HG03025 (cell line): ENCODE results near the gene SLC7A5.
"Not testable (repeated sequence)": the region's sequence is repeated elsewhere in the genome, so short reads cannot be mapped to it uniquely, and the experiment has no call there.

Experiments
- ATAC-seq: cut with Tn5 transposase; IDR thresholded peaks from one replicate; pipeline ENCODE4 v1.9.1; 2021; ENCODE audit warnings: mild to moderate bottlenecking, moderate library complexity; ENCODE audit not compliant: unreplicated experiment, low FRiP score

Gene SLC7A5

GRCh38 chr16:87836346-87836843 lies 32.9 kb downstream of the SLC7A5 start:
- ATAC-seq, result no peak

DNA sequence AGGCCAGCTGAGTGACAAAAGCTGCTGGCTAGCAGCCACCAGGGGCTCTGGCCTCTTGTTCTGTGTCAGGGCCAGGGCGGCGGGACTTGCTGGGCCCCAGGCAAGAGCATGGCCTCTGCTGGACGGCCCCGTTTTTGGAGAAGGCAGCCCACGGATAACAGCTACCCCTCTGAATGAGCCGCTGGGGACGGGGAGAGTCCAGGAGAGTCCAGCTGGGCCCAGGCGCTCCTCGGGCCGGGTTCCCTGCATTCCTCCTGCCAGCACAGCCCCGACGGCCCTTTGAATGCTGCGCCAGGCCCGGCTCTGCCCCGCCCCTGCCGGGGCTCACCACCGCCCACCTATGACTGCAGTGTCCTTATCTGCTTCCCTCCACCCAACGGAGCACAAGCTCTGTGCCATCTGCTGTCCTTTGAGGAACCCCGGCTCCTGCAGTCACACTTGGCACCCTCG lies 33.4 kb downstream of the SLC7A5 start:
- no peak for ATAC-seq

DNA sequence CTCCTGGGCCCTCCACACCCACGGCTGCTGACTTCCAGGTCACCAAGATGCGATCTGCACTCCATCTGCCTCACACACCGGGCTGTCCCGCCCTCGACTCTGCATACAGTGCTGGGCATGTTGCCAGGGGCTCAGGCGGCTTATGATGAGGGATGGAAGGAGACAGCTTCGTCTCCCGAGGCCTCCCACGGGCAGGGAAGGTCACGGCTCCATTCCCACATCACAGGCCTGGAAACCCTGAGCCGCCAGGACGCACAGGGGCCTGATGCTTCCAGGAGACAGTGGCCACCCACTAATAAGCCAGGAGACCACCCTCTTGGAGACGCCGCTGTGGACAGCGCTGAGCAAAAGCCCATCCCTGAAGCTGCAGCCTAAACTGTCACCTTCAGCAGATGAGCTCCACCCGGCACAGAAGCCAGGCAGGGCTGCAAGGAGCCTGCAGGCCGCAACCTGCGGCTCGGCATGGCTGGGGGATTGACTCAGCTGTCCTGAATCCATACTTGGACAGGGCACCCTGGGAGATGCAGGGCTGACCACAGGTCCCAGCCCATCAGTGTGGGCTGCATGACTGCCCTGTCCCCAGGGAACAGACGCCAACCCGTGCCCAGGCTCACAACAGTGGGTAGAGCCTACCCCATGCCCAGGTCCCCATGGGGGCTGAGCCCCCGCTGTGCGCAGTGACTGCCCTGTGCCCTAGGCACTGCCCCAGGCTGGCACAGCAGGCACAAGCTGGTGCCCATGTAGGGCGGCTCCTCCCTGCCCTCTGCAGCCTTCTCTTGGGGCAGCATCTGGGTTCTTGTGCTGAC lies 34.4 kb downstream of the SLC7A5 start:
- no peak for ATAC-seq

- ATAC-seq, result no peak
Observed at GRCh38 chr16:87834005-87834667, 35.2 kb downstream of the SLC7A5 start.

DNA sequence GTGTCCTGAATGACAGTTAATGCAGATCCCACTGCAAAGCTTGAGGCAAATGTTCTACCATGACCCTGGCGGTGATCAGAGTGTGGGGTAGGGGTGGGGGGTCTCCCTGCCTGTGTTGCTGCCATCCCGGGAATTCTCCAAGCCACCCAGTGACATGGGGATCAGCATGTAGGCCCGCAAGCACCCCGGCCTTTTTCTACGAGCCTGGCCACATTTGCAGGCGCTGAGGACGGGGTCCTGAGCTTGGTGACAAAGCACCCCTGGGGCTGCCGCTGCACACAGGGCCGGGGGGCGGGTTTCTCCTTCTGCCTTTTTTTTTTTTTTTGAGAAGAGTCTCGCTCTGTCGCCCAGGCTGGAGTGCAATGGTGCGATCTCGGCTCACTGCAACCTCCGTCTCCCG lies 35.8 kb downstream of the SLC7A5 start:
- no peak for ATAC-seq

- ATAC-seq, result no peak
Observed at GRCh38 chr16:87832741-87833502, 36.4 kb downstream of the SLC7A5 start.

DNA sequence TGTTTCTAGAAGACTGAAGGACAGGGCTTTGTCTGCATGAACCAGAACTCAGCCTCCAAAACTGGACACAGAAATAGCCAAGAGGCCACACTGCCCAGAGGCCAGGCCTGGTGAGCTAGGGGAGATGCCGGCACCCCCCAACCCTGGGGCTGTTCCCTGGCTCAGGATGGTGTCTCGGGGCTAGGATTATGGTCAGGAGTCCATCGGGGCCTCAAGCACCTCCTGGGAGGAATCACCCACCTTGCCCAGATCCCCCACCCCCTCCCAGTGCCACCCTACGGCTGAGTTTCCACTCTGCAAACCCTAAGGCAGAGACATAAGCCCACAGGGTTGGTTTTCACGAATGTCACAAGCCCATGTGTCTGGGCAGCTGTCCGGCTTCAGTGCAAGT lies 37.2 kb downstream of the SLC7A5 start:
- ATAC-seq, result no peak

GRCh38 chr16:87831421-87832136 lies 37.7 kb downstream of the SLC7A5 start:
- no peak for ATAC-seq

DNA sequence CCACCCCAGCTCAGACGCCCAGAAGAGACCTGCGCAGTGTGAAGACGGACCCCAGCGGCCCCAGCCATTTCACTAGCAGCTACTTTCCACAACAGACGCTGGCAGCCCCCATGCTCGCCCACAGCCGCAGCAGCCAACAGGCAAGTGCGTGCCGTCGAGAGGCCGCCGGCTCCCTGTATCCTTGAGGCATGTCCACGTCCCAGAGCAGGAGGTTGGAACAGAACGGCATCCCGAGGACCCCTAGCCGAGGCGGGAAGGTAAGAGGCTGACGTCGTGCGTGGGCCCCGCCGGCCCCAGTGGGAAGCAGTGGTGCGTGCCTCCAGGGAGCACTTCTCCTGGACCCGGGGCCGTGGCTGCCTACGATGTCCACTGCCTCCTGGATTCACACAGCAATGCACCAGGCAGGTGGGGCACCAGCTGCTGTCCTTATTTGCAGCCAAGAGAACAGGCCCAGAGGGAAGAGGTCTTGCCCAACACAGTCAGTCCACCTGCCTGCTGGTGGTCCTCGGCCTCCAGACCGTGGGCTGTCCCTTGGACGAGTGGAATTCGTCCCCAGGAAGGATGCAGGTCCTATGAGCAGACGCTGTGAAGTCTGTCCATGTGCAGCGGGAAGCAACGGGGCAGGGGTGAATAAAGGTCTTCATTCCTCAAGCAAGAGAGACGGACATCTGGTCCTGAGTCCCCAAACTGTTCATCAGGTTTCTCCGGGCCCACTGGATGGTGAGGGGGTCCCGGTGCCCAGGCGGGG lies 38.5 kb downstream of the SLC7A5 start:
- ATAC-seq, result no peak

DNA sequence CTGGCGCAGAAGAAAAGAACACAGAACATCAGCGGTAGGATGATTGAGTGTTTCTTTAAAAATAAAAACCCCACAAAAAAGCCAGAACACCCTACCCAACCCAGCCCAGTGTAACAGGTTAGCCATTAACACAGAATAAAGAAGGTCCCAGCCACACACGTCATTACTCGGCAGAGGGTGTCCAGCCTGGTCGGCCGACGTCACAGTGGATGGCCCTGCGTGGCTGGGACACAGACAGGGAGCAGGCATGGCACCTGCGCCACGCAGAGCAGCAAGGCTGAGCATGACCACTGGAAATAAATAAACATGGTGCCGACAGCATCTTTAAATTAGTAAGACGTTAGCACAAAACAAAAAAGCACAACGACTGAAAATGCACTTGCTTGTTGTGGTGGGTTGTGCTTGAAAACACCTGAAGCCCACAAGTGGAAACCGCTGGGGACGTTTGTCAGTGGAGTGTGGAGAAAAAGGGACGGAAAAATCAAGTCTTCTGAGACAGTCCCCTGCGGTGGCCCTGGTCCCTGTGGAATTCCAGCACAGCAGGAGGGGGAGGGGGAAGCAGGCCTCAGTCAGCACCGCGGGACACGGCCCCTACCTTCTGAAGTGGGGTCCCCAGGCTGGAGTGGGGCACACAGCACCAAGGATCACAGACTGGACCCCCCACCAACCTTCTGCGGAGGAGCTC lies 39.2 kb downstream of the SLC7A5 start:
- no peak for ATAC-seq

- ATAC-seq, result no peak
Observed at GRCh38 chr16:87829622-87829980, 39.7 kb downstream of the SLC7A5 start.

DNA sequence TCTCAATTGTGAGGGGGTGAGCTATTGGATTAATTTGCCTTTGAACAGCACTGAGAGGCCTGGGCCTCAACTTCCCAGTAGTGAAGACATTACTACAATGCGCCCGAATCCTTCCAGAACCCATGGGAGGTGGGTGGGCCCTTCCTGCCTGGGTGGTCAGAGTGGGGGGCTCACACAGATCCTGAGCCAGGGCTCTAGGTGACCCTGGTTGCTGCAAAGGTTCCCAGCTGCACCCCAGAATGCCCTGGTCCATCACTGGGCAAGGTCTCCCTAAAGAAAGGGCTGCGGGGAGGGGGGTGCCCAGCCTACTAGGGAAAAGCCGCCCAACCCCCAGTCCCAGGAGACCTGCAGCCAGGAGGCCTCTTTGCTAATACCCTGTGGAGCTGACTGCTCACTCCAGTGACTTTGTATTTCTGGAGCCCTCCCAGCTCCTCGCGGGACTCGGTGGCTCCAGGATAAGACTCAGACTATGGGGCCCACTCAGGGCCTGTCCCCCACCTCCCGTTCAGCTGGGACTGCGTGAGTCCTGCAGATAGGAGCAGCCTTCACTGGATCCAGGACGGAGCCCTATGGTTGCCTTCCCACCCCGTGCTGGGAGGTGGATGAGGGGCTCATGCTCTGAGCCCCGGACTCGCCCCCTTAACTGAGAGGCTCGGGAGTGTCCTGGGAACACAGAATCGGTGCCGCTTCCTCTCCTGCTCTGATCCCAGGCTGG lies 40.2 kb downstream of the SLC7A5 start:
- ATAC-seq, result no peak

GRCh38 chr16:87828071-87828906 lies 41.0 kb downstream of the SLC7A5 start:
- ATAC-seq, result no peak

DNA sequence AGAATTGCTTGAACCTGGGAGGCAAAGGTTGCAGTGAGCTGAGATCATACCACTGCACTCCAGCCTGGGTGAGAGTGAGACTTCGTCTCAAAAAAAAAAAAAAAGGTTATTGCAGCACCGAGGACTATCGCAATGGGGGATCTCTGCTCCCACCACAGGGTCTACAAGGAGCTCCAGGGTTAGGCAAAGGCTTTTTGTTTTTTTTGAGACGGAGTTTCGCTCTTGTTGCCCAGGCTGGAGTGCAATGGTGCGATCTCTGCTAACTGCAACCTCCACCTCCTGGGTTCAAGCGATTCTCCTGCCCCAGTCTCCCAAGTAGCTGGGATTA lies 41.8 kb downstream of the SLC7A5 start:
- not testable (repeated sequence) for ATAC-seq

DNA sequence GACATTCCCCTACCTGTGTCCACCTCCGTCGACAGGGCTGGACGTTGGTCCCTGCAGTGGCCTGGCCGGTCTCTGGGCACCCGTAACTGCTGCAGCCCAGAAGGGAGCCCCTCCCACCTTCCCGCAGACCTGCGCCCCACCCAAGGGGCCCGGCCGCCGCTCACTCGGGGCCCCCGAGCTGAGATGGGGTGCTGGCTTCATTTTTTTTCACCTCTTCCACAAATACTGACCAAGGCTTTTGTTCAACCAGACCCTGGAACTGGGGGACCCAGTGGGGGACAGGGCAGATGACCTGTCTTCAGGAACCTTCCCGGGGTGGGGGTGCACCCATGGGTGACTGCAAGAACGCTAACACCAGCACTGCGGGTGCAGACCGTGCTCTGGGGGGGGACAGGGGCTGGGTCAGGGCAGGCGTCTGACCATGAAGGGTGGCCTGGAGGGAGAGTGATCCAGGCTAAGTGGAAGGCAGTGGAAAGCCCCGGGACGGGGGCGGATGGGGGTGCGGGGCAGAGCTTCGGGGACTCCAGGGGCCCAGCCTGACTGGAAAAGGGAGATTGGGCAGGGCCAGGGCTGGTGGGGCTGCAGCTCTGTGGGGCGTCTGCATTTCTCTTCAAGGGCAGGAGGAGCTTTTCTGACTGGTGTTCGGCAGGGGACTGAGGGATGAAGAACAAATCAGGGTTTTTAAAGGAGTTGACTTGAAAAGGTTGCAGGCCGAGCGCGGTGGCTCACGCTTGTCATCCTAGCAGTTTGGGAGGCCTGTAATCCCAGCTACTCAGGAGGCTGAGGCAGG lies 42.3 kb downstream of the SLC7A5 start:
- no peak for ATAC-seq

- ATAC-seq, result not testable (repeated sequence)
Observed at GRCh38 chr16:87826407-87826797, 42.9 kb downstream of the SLC7A5 start.

- ATAC-seq, result not testable (repeated sequence)
Observed at GRCh38 chr16:87825842-87826120, 43.5 kb downstream of the SLC7A5 start.
